K562 (cell line): Measurements from ENCODE around the gene PPFIA3. TPM values are rescaled to one million over a fixed set of nuclear protein-coding genes. Genes with fewer than 3 reads are reported as not detected.

Experiments
- ATAC-seq: fragments of 200-7000 bp; cut with Tn5 transposase; 3 replicates; pipeline ENCODE4 v1.9.1; 2020; ENCODE audit warnings: moderate library complexity
- BruUV-seq: library from RNA; stranded (reverse); fragments of 400-500 nt; replicated peaks from 2 replicates; lab custom pipeline; 2021; lab: Mats Ljungman, UMichigan
- CTCF ChIA-PET: fragments of 300-600 bp; formaldehyde crosslinking; extraction: SDS; loops from one replicate; lab custom pipeline; 2021; ENCODE audit warnings: low intra/inter-chr PET ratio; lab: Yijun Ruan, JAX
- POLR2A ChIA-PET: fragments of 300-600, 350-650 bp; sonication (Branson Sonifier 250); formaldehyde crosslinking; extraction: SDS; loops from one replicate; lab custom pipeline; 2021; ENCODE audit warnings: antibody characterized with exemption, inconsistent platforms; lab: Yijun Ruan, JAX
- DNase-seq, 4 experiments: peaks; one replicate each; pipeline versions ENCODE4 v3.0.0 to v3.0.0-alpha.2; 2011 to 2018; ENCODE audit warnings: low spot score in 3 of 4, mixed read lengths in 3 of 4; ENCODE audit errors: extremely low read depth in 1 of 4
- FAIRE-seq: peaks from 2 replicates; lab custom pipeline; 2011; peaks lifted over from hg19 to GRCh38; lab: Jason Lieb, UNC
- H2AFZ ChIP-seq: 2 replicates; pipeline ENCODE4 v1.6.0; 2011; ENCODE audit warnings: low read depth, low read length, control low read depth, inconsistent platforms
- H3K27ac ChIP-seq: fragments of 200-600 bp; 3 replicates; pipeline ENCODE4 v1.8.0; 2011; ENCODE audit warnings: low read depth, mild to moderate bottlenecking, control low read depth, inconsistent platforms, low read length, moderate library complexity, mixed read lengths; ENCODE audit errors: extremely low read depth
- H3K27me3 ChIP-seq, 2 experiments: fragments of 300-600 bp in 1 of 2; 2 replicates in 1 of 2; 3 replicates in 1 of 2; pipeline versions ENCODE4 v1.6.0 to v1.8.0; 2011; ENCODE audit warnings: inconsistent platforms in 2 of 2, low read length in 2 of 2, mild to moderate bottlenecking in 1 of 2, mixed read lengths in 1 of 2, moderate library complexity in 1 of 2; ENCODE audit not compliant: control insufficient read depth in 2 of 2, insufficient read depth in 2 of 2
- H3K36me3 ChIP-seq: fragments of 300-600 bp; 3 replicates; pipeline ENCODE4 v1.8.0; 2011; ENCODE audit warnings: mild to moderate bottlenecking, low read length, inconsistent platforms; ENCODE audit not compliant: control insufficient read depth, insufficient read depth
- H3K4me1 ChIP-seq, 2 experiments: fragments of 200-600 bp in 1 of 2; replicated peaks in 1 of 2; 2 replicates in 1 of 2; 3 replicates in 1 of 2; pipeline versions ENCODE4 v1.5.1 to v1.8.0; 2011; ENCODE audit warnings: inconsistent platforms in 2 of 2, low read length in 2 of 2, mild to moderate bottlenecking in 1 of 2, mixed read lengths in 1 of 2, moderate library complexity in 1 of 2; ENCODE audit not compliant: control insufficient read depth in 2 of 2, insufficient read depth in 2 of 2
- H3K4me2 ChIP-seq: 2 replicates; pipeline ENCODE4 v1.6.1; 2011; ENCODE audit warnings: low read length, control low read depth, inconsistent platforms, mixed read lengths; ENCODE audit not compliant: insufficient read depth
- H3K4me3 ChIP-seq: fragments of 200-600 bp; sonication (generic), shearing (Covaris generic); 2 replicates; pipeline ENCODE4 v1.5.1; 2016; ENCODE audit warnings: control low read depth, inconsistent platforms
- H3K79me2 ChIP-seq: fragments of 200-600 bp; 3 replicates; pipeline ENCODE4 v1.8.0; 2011; ENCODE audit warnings: low read length, inconsistent platforms; ENCODE audit not compliant: control insufficient read depth, insufficient read depth
- H3K9ac ChIP-seq, 2 experiments: 2 replicates each; pipeline versions ENCODE4 v1.6.0 to v1.6.1; 2011; ENCODE audit warnings: low read depth in 2 of 2, low read length in 2 of 2, control low read depth in 1 of 2, inconsistent platforms in 1 of 2, mild to moderate bottlenecking in 1 of 2, mixed read lengths in 1 of 2; ENCODE audit not compliant: insufficient read depth in 1 of 2
- H3K9me1 ChIP-seq: one replicate; pipeline ENCODE4 v1.6.0; 2011; ENCODE audit warnings: inconsistent platforms, mild to moderate bottlenecking, low read length, moderate library complexity; ENCODE audit not compliant: control insufficient read depth, insufficient read depth
- H3K9me3 ChIP-seq: replicated peaks from 2 replicates; pipeline ENCODE4 v1.5.1; 2011; ENCODE audit warnings: low read depth, low read length, inconsistent platforms; ENCODE audit not compliant: control insufficient read depth, insufficient read depth
- H4K20me1 ChIP-seq: replicated peaks from 2 replicates; pipeline ENCODE4 v1.6.1; 2011; ENCODE audit warnings: low read length, inconsistent platforms, mixed read lengths; ENCODE audit not compliant: control insufficient read depth, insufficient read depth
- SIN3A ChIP-seq, 2 experiments: fragments of 150-350 bp in 1 of 2; IDR thresholded peaks; 2 replicates each; pipeline ENCODE4 v1.6.1; 2011 to 2016; ENCODE audit warnings: borderline replicate concordance in 2 of 2, low read depth in 2 of 2, low read length in 2 of 2, mild to moderate bottlenecking in 2 of 2, moderate library complexity in 2 of 2; ENCODE audit not compliant: control insufficient read depth in 1 of 2
- ZC3H4 ChIP-seq: sonication (generic); formaldehyde crosslinking; IDR thresholded peaks from 2 replicates; pipeline ENCODE4 v1.9.0; 2021; ENCODE audit warnings: missing genetic modification reagents, borderline replicate concordance
- WGBS: fragments of 100-300 bp; shearing (Covaris generic); methylation state at CpG from one replicate; pipeline ENCODE4 v1.1.6; 2016; ENCODE audit warnings: low coverage, mixed read lengths; ENCODE audit not compliant: insufficient coverage; ENCODE audit errors: missing lambda C conversion rate; 5-methylcytosine and 5-hydroxymethylcytosine counted together
- in situ Hi-C: fragments of 300-500 bp; cut with MboI; formaldehyde crosslinking; loops from 4 replicates; pipeline ENCODE4 v1.15.0; 2018; ENCODE audit warnings: inconsistent platforms, mixed read lengths
- intact Hi-C: fragments of 100-400 bp; cut with micrococcal nuclease; formaldehyde crosslinking; loops from 2 replicates; pipeline ENCODE4 v1.14.2; 2022
- polyA plus RNA-seq, 8 experiments: library from polyadenylated mRNA; depleted of rRNA in 4 of 8; stranded (reverse) in 5 of 8; unstranded in 3 of 8; fragments of >200 nt; fragmentation: Nextera tagmentation in 2 of 8; fragmentation: Illumina TruSeq in 1 of 8; extraction: Ambion mirVana in 2 of 8; extraction: Trizol in 1 of 8; gene quantifications; 2 replicates each; pipeline versions ENCODE4 v1.2.1 to v1.2.3, GENCODE V29; 2011 to 2014; ENCODE audit warnings: inconsistent platforms in 1 of 8, missing spikeins in 1 of 8
- total RNA-seq, 7 experiments: library from RNA; depleted of rRNA in 6 of 7; stranded (reverse); fragments of >200 nt in 6 of 7; fragmentation: Illumina TruSeq in 2 of 7; extraction: Trizol in 2 of 7; gene quantifications; 2 replicates each; pipeline versions ENCODE4 v1.2.1 to v1.2.3, GENCODE V29; 2011 to 2021; ENCODE audit warnings: low replicate concordance in 1 of 7
- TF ChIP-seq, protein P1 (sequence below): sonication (generic); formaldehyde crosslinking; IDR thresholded peaks from 2 replicates; pipeline ENCODE4 v1.8.1; 2023; ENCODE audit warnings: mild to moderate bottlenecking, missing genetic modification reagents
- TF ChIP-seq, protein P2 (sequence below): fragments of 250-450 bp; sonication (Bioruptor Pico); IDR thresholded peaks from 2 replicates; pipeline ENCODE4 v1.8.0; 2022; ENCODE audit warnings: moderate library complexity, mild to moderate bottlenecking, inconsistent platforms

Gene PPFIA3
- total and polyA plus RNA-seq, 9 of the 15 experiments (the other 6 are each of a cell fraction or from before 2014, with no cell fraction given): 0.10 to 53.0 (median 17.6) TPM

- intact Hi-C loops (no loop called here), in situ Hi-C loops (no loop called here)
- Histone ChIP-seq H3K9me3 (no peaks in the 10 kb centered on the region), H3K9me1 (no peaks in the 10 kb centered on the region), H4K20me1 (peaks cover 26% of the 10 kb centered on the region), H3K27ac (peak overlapping the region; percentile 94), H3K4me1 (peaks cover 10 to 34% of the 10 kb centered on the region in 2 experiments; a peak in 4 of 5 replicates), H3K79me2 (peaks cover 61% of the 10 kb centered on the region), H2AFZ (no peak overlapping the region), H3K27me3 (no peaks in the 10 kb centered on the region), H3K9ac (peak overlapping the region; percentile 94 to 98), H3K4me3 (peak overlapping the region; percentile 77), H3K4me2 (peak overlapping the region; percentile 92), H3K36me3 (peaks cover 45% of the 10 kb centered on the region)
- ChIA-PET CTCF (no interaction called here), POLR2A (interaction anchor here (1.3 to 2.1 kb wide), 3 partner anchors 9 to 42 kb away, joined by 3 to 9 read pairs (median 6); no protein-coding TSS in a partner anchor)
- 0 out of 4 replicates have a peak, but pooled peaks of 1 of the 2 experiments have one; percentile 1 for TF ChIP-seq SIN3A (IDR thresholded peaks at IDR 0.05; ENCODE audit: borderline replicate concordance in 2 of 2, control insufficient read depth in 1 of 2, low read depth in 2 of 2, low read length in 2 of 2)
- TF ChIP-seq ZC3H4 (CRISPR knock-in tag): 0 out of 2 replicates have a peak, but pooled peaks have one; percentile 57
- TF ChIP-seq, protein P1, sequence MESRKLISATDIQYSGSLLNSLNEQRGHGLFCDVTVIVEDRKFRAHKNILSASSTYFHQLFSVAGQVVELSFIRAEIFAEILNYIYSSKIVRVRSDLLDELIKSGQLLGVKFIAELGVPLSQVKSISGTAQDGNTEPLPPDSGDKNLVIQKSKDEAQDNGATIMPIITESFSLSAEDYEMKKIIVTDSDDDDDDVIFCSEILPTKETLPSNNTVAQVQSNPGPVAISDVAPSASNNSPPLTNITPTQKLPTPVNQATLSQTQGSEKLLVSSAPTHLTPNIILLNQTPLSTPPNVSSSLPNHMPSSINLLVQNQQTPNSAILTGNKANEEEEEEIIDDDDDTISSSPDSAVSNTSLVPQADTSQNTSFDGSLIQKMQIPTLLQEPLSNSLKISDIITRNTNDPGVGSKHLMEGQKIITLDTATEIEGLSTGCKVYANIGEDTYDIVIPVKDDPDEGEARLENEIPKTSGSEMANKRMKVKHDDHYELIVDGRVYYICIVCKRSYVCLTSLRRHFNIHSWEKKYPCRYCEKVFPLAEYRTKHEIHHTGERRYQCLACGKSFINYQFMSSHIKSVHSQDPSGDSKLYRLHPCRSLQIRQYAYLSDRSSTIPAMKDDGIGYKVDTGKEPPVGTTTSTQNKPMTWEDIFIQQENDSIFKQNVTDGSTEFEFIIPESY (CRISPR knock-in tag): 0 out of 2 replicates have a peak, but pooled peaks have one; percentile 13
- TF ChIP-seq, protein P2, sequence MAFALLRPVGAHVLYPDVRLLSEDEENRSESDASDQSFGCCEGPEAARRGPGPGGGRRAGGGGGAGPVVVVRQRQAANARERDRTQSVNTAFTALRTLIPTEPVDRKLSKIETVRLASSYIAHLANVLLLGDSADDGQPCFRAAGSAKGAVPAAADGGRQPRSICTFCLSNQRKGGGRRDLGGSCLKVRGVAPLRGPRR (CRISPR knock-in tag): no peak
- BruUV-seq: no TSS peak
- DNase-seq (no peak), ATAC-seq (no peak), FAIRE-seq (no peak)
- 2% methylated on average over 11 of the region's 11 CpGs for WGBS
These were observed 33.0 kb upstream of the PPFIA3 start for GRCh38 chr19:49086296-49086695.
